DLD1 (cell line): ENCODE measurements around the gene BANK1.

Experiments used
- in situ Hi-C: cut with HindIII; loops from 2 replicates; pipeline ENCODE4 v1.10.0; 2017; ENCODE audit warnings: low sequenced_read_pairs

The BANK1 gene

DNA sequence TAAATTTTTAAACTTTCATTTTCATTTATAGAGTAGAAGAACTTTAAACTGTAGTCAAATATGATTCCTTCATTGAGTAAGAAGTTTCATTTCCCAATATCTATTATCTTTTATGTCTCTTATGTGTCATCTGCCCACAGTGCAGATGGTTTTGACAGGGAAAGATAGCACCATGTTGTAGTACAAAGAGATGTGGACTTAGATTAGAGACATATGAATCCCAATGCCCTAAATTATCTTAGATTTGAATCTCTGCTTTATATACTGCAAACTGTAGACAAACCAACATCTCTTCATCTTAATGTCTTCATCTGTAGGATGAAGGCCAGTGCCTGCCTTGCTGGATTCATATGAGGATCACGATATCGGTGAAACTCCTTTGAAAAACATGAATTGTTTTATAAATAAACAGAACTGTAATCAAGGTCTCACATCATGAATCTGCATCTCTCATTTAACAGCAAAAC lies 217.5 kb downstream of the BANK1 start:
- in situ Hi-C loops, result no loop called here

DNA sequence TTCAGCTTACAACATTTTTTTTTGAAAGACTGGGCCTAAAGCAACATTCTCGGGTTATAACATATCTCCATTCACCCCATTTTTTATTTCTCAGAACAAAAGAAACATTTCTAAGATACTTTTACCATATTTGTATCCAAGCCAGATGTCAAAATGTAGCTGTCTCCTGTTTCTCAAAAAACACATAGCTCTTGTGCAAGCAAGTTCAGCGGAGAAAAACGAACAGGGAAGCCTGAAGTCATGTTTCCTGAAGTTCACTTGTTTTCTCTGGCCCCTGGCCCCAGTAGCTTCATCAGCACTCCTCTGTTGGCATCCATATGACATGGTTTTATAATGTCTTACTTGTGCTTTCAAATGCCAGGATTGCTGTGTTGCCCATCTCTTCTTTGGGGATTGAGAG lies 218.2 kb downstream of the BANK1 start:
- in situ Hi-C loops, result no loop called here

DNA sequence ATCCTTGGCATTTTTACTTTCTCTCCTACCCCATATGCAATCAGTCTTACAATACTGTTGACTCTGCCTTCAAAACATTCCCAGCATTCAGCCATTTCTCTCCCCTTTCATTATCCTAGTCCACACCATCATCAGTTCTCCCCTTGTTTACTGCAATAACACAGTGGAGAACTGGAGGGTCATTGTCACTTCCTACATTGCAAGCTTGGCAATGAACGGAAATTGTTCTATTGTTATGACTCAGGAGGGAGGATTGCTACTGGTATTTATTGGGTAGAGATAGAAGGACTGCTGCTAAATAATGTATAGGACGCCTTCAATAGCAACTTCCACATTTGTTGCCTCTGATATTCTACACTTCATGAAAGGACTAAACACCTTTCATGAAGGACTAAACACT lies 231.8 kb downstream of the BANK1 start:
- in situ Hi-C loops, result no loop called here

DNA sequence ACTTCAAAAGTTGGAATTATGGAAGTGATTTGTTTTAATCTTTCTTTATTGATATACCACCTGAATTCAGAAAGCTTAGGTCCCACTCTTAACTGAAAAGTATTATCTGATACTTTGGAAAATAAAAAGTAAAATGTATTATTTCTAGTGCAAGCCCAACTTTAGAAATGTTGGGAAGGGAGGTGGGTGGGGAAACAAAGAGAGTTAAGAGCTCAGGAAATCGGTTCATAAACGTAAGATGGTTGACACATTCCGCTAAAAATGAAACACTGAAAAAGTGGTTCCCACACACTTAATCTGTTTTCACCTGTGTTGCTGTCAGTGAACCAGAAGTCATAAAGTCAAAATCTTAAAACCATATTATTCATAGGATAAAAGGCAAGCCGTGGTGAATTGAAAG lies 237.4 kb downstream of the BANK1 start:
- in situ Hi-C loops, result no loop called here

- in situ Hi-C loops, result no loop called here
Measured at GRCh38 chr4:102031406-102031805, 240.9 kb downstream of the BANK1 start.

DNA sequence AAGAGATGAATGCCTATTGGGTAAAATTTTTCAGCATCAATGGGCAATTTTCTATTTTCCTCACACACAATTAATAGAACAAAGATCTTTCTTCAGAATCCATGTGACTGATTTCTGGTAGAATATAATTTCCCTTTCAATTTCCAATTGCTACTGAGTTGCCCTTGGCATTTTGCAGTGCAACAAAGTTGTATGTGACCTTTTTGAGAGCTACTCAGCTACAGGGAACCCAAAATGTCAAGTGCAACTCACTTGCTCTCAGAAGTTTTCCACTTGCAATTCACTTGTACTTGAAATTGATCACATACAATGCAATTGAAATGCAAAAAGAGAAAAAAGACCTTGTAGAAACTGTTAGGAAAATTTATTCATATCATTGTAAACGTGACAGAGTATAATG lies 245.5 kb downstream of the BANK1 start:
- in situ Hi-C loops, result no loop called here

- in situ Hi-C loops, result no loop called here
Measured at GRCh38 chr4:102036619-102037376, 246.3 kb downstream of the BANK1 start.

DNA sequence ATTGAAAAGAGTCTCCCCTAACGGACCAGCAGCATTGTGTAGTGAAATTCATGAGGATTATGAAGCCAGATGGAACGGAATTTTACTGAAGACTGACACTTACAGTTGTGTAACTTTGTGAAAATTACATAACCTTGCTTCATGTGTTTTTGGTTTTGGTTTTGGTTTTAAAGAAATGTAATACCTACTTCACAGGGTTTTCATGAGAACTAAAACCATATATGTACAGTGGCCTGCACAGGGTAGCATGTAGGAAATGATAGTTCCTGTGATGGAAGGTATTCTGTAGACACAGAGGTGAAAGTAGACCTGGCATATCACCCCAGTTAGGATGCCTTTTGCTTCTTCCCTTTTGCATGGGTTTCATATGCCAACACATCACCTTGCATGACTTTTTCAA lies 247.0 kb downstream of the BANK1 start:
- in situ Hi-C loops, result no loop called here

DNA sequence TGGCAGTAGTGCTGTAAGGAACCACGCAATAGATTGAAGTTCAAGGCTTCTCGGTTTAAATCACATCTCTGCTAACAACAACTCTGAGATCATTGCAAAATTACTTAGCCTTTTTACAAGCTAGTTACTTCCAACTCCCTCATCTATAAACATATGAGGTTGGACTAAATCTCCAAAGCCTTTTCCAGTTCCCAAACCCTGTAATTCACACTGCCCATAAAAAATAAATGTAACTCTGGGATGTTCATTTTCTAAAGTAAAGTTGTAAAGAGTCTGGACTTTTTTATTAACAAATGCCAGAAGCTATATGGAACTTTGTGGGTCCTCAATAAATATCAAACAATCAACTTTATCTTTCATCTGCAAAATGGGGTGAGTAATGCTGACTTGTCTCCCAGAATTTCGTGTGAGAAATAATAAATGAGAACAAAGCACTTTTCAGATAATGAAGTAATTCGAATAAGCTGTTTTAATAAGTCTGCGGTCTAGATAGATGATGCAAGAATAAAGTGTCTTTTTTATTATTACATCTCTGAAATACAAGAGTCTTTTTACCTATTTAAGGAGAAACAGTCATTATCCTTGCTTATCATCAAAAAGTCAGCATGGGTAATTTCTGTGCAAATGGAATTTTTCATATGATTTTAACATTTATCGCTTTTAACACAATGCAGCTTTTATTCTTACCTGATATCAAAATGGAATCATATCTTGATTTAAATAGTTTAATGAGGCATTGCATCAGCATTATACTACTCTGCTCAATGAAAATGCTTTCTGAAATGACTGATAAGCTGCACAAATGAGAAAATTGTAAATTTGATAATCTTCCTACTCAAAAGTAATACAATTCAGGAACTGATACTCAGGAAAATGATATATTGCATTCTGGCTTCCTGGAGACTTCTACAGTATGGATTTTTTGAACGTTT lies 252.6 kb downstream of the BANK1 start:
- in situ Hi-C loops, result no loop called here

- in situ Hi-C loops, result no loop called here
Measured at GRCh38 chr4:102047616-102048015, 257.1 kb downstream of the BANK1 start.

- in situ Hi-C loops, result no loop called here
Measured at GRCh38 chr4:102055805-102056204, 265.3 kb downstream of the BANK1 start.

GRCh38 chr4:102057122-102057521 lies 266.6 kb downstream of the BANK1 start:
- in situ Hi-C loops, result no loop called here

GRCh38 chr4:102061133-102061532 lies 270.6 kb downstream of the BANK1 start:
- in situ Hi-C loops, result no loop called here

GRCh38 chr4:102064747-102065442 lies 274.4 kb downstream of the BANK1 start:
- in situ Hi-C loops, result no loop called here

DNA sequence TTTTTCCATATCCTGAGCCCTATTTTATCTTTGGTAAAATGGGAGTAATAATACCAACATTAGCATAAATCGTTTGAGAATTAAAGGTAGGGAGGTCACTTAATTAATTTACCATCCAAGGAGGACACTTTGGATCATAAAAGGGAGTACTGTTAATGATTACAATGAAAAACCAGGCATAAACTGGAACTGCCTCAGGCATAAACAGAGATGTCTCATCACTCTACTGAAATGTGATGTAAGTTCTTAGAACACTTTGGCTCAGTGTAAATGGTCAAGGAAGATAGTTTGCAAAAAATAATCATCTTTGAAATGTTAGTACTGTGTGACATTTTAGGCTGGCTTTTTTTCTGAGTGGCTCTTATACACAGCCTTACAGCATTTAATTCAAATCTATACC lies 286.1 kb downstream of the BANK1 start:
- in situ Hi-C loops, result no loop called here

- in situ Hi-C loops, result no loop called here
Measured at GRCh38 chr4:102080184-102080583, 289.7 kb downstream of the BANK1 start.

GRCh38 chr4:102089850-102090621 lies 299.5 kb downstream of the BANK1 start:
- in situ Hi-C loops, result no loop called here

GRCh38 chr4:102091656-102092055 lies 301.1 kb downstream of the BANK1 start:
- in situ Hi-C loops, result no loop called here

- in situ Hi-C loops, result no loop called here
Measured at GRCh38 chr4:102094481-102094880, 304.0 kb downstream of the BANK1 start.

DNA sequence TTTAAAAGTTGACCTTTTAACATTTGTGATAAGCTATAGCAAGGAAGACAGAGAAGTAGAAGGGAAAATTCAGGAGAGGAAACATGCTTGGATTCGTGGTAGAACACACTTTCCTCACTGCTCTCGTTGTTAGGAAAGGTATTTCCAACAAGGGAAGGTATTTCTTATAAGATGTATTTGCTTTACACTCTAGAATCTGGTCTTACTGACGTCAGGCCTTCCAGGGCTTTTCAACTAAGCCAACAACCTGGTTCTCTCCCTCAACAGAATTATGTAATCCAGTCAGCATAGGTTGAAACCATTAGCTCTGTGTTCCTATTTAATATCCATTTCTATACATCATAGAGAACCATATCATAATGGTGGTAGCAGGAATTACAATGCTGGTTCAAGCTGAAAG lies 312.8 kb downstream of the BANK1 start:
- in situ Hi-C loops, result no loop called here

- in situ Hi-C loops, result no loop called here
Measured at GRCh38 chr4:102104278-102104677, 313.7 kb downstream of the BANK1 start.
